Caco-2 (cell line): ENCODE data around the gene NTN4. TPM values are rescaled to one million over a fixed set of nuclear protein-coding genes. Genes with fewer than 3 reads are reported as not detected.

Source experiments
- BruUV-seq: library from RNA; stranded (reverse); fragments of 400-500 nt; replicated peaks from 2 replicates; lab custom pipeline; 2021; lab: Mats Ljungman, UMichigan
- CTCF ChIA-PET: fragments of 300-600 bp; sonication (Branson Sonifier 250); formaldehyde crosslinking; loops from one replicate; lab custom pipeline; 2022; ENCODE audit warnings: antibody characterized with exemption; lab: Charles Lee
- POLR2A ChIA-PET: fragments of 300-600 bp; sonication (Branson Sonifier 250); formaldehyde crosslinking; loops from one replicate; lab custom pipeline; 2022; ENCODE audit warnings: antibody characterized with exemption; lab: Charles Lee
- DNase-seq, 2 experiments: peaks; one replicate each; pipeline versions ENCODE4 v3.0.0 to v3.0.0-alpha.2; 2020 to 2022
- H3K27me3 ChIP-seq: replicated peaks from 2 replicates; pipeline ENCODE4 v1.6.0; 2011; ENCODE audit warnings: low read length; ENCODE audit not compliant: control insufficient read depth, insufficient read depth
- H3K36me3 ChIP-seq: 2 replicates; pipeline ENCODE4 v1.5.1; 2011; ENCODE audit warnings: low read length; ENCODE audit not compliant: control insufficient read depth, insufficient read depth
- H3K4me1 ChIP-seq: fragments of 250-450 bp; sonication (Bioruptor Pico); 2 replicates; pipeline ENCODE4 v1.5.1; 2020; ENCODE audit warnings: mild to moderate bottlenecking
- H3K4me3 ChIP-seq: 2 replicates; pipeline ENCODE4 v1.5.1; 2011; ENCODE audit warnings: low read depth, mild to moderate bottlenecking, control low read depth, low read length
- H3K9me3 ChIP-seq: fragments of 250-450 bp; sonication (Bioruptor Pico); 2 replicates; pipeline ENCODE4 v1.5.1; 2020; ENCODE audit warnings: mild to moderate bottlenecking, moderate library complexity
- H3K27ac Mint-ChIP-seq: one replicate; pipeline ENCODE4 v1.8.0; 2022; ENCODE audit warnings: mixed read lengths; ENCODE audit not compliant: unreplicated experiment
- H3K27me3 Mint-ChIP-seq: one replicate; pipeline ENCODE4 v1.8.0; 2022; ENCODE audit warnings: mixed read lengths; ENCODE audit not compliant: insufficient read depth, unreplicated experiment
- H3K36me3 Mint-ChIP-seq: one replicate; pipeline ENCODE4 v1.8.0; 2022; ENCODE audit warnings: mild to moderate bottlenecking, mixed read lengths; ENCODE audit not compliant: insufficient read depth, unreplicated experiment
- H3K4me1 Mint-ChIP-seq: one replicate; pipeline ENCODE4 v1.8.0; 2022; ENCODE audit warnings: low read depth, mixed read lengths; ENCODE audit not compliant: unreplicated experiment
- H3K4me3 Mint-ChIP-seq: one replicate; pipeline ENCODE4 v1.8.0; 2022; ENCODE audit warnings: mild to moderate bottlenecking, moderate library complexity, mixed read lengths; ENCODE audit not compliant: unreplicated experiment
- H3K9me3 Mint-ChIP-seq: one replicate; pipeline ENCODE4 v1.8.0; 2022; ENCODE audit warnings: mixed read lengths; ENCODE audit not compliant: unreplicated experiment
- CTCF ChIP-seq, 2 experiments: fragments of 200-600 bp in 1 of 2; IDR thresholded peaks; 1 replicate in 1 of 2; 2 replicates in 1 of 2; pipeline versions ENCODE4 v1.5.1 to v1.8.0; 2011 to 2022; ENCODE audit warnings: antibody characterized with exemption in 1 of 2, control low read depth in 1 of 2, inconsistent platforms in 1 of 2, low read depth in 1 of 2, low read length in 1 of 2, mild to moderate bottlenecking in 1 of 2, moderate library complexity in 1 of 2; ENCODE audit not compliant: insufficient read depth in 1 of 2, severe bottlenecking in 1 of 2, unreplicated experiment in 1 of 2
- intact Hi-C: fragments of 100-400 bp; cut with micrococcal nuclease; formaldehyde crosslinking; loops from one replicate; pipeline ENCODE4 v1.10.0; 2022; ENCODE audit not compliant: unreplicated experiment
- total RNA-seq: library from RNA; stranded (reverse); gene quantifications from 2 replicates; pipeline ENCODE4 v1.2.3, GENCODE V29; 2022

Gene NTN4
- total RNA-seq, 1 experiment from 2014 or later: 54.1 TPM

- no peak for TF ChIP-seq CTCF (IDR thresholded peaks at IDR 0.05; ENCODE audit: insufficient read depth in 1 of 2, low read depth in 1 of 2, low read length in 1 of 2, severe bottlenecking in 1 of 2, unreplicated experiment in 1 of 2)
- 0 out of 2 replicates have a peak, but pooled peaks cover 4% of the 10 kb centered on the region for H3K36me3 ChIP-seq
- Mint-ChIP-seq H3K27ac (no peak overlapping the region), H3K4me3 (no peak overlapping the region), H3K36me3 (peaks cover 57% of the 10 kb centered on the region), H3K27me3 (no peaks in the 10 kb centered on the region), H3K4me1 (peaks cover 14% of the 10 kb centered on the region), H3K9me3 (no peaks in the 10 kb centered on the region)
- peaks cover 22% of the 10 kb centered on the region for H3K4me1 ChIP-seq
- ChIA-PET CTCF (no interaction called here), POLR2A (no interaction called here)
- no peaks in the 10 kb centered on the region for H3K27me3 ChIP-seq
- DNase-seq: no peak
- H3K9me3 ChIP-seq: no peaks in the 10 kb centered on the region
- intact Hi-C loops: no loop called here
- no TSS peak for BruUV-seq
- no peak overlapping the region for H3K4me3 ChIP-seq
Measured at GRCh38 chr12:95673576-95673975, 117.0 kb downstream of the NTN4 start.

- Histone ChIP-seq H3K4me3 (no peak overlapping the region), H3K27me3 (no peaks in the 10 kb centered on the region), H3K9me3 (no peaks in the 10 kb centered on the region), H3K4me1 (peaks cover 28% of the 10 kb centered on the region), H3K36me3 (0 out of 2 replicates have a peak, but pooled peaks cover 4% of the 10 kb centered on the region)
- H3K9me3 Mint-ChIP-seq: no peaks in the 10 kb centered on the region
- no peak overlapping the region for H3K27ac Mint-ChIP-seq
- TF ChIP-seq CTCF (IDR thresholded peaks at IDR 0.05; ENCODE audit: insufficient read depth in 1 of 2, low read depth in 1 of 2, low read length in 1 of 2, severe bottlenecking in 1 of 2, unreplicated experiment in 1 of 2): no peak
- ChIA-PET POLR2A (no interaction called here), CTCF (no interaction called here)
- H3K4me1 Mint-ChIP-seq: peaks cover 14% of the 10 kb centered on the region
- no peak for DNase-seq
- intact Hi-C loops: no loop called here
- no peak overlapping the region for H3K4me3 Mint-ChIP-seq
- H3K36me3 Mint-ChIP-seq: peaks cover 57% of the 10 kb centered on the region
- H3K27me3 Mint-ChIP-seq: no peaks in the 10 kb centered on the region
- BruUV-seq: no TSS peak
Measured at GRCh38 chr12:95672166-95672565, 118.4 kb downstream of the NTN4 start.

- no TSS peak for BruUV-seq
- 0 out of 2 replicates have a peak, but pooled peaks cover 4% of the 10 kb centered on the region for H3K36me3 ChIP-seq
- H3K4me1 ChIP-seq: peaks cover 28% of the 10 kb centered on the region
- H3K4me1 Mint-ChIP-seq: peaks cover 14% of the 10 kb centered on the region
- no peak overlapping the region for H3K4me3 Mint-ChIP-seq
- ChIA-PET CTCF (no interaction called here), POLR2A (no interaction called here)
- DNase-seq: no peak
- H3K27ac Mint-ChIP-seq: no peak overlapping the region
- H3K9me3 ChIP-seq: no peaks in the 10 kb centered on the region
- peaks cover 58% of the 10 kb centered on the region for H3K36me3 Mint-ChIP-seq
- TF ChIP-seq CTCF (IDR thresholded peaks at IDR 0.05; ENCODE audit: insufficient read depth in 1 of 2, low read depth in 1 of 2, low read length in 1 of 2, severe bottlenecking in 1 of 2, unreplicated experiment in 1 of 2): no peak
- H3K27me3 ChIP-seq: no peaks in the 10 kb centered on the region
- H3K9me3 Mint-ChIP-seq: no peaks in the 10 kb centered on the region
- no peak overlapping the region for H3K4me3 ChIP-seq
- no peaks in the 10 kb centered on the region for H3K27me3 Mint-ChIP-seq
- intact Hi-C loops: no loop called here
Measured at GRCh38 chr12:95671265-95671664, 119.3 kb downstream of the NTN4 start.
